HL-60 (cell line): ENCODE data around the gene CFHR3.

ENCODE experiments used
- DNase-seq, 2 experiments: peaks; one replicate each; pipeline ENCODE4 v3.0.0-alpha.2; 2010 to 2020; ENCODE audit warnings: low read depth in 1 of 2, low spot score in 1 of 2
- H3K27ac ChIP-seq: fragments of 250-450 bp; sonication (Bioruptor Pico); replicated peaks from 2 replicates; pipeline ENCODE4 v1.5.1; 2020; ENCODE audit warnings: mild to moderate bottlenecking, moderate library complexity
- H3K27me3 ChIP-seq: fragments of 250-450 bp; sonication (Bioruptor Pico); 2 replicates; pipeline ENCODE4 v1.5.1; 2021; ENCODE audit warnings: mild to moderate bottlenecking, moderate library complexity; ENCODE audit not compliant: insufficient read depth, poor library complexity, severe bottlenecking
- H3K4me3 ChIP-seq: replicated peaks from 2 replicates; pipeline ENCODE4 v1.5.1; 2011; ENCODE audit warnings: mild to moderate bottlenecking, control low read depth, low read length; ENCODE audit not compliant: insufficient read depth
- CTCF ChIP-seq: IDR thresholded peaks from one replicate; pipeline ENCODE4 v1.5.1; 2011; ENCODE audit warnings: low read length, control low read depth, inconsistent platforms; ENCODE audit not compliant: insufficient read depth
- GABPA ChIP-seq: IDR thresholded peaks from 2 replicates; pipeline ENCODE4 v1.6.1; 2012; ENCODE audit warnings: low read depth
- POLR2AphosphoS5 ChIP-seq: IDR thresholded peaks from 2 replicates; pipeline ENCODE4 v1.6.1; 2012; ENCODE audit warnings: low read depth
- REST ChIP-seq: IDR thresholded peaks from 2 replicates; pipeline ENCODE4 v1.6.1; 2012; ENCODE audit warnings: low read depth; ENCODE audit not compliant: insufficient replicate concordance
- SPI1 ChIP-seq: IDR thresholded peaks from 2 replicates; pipeline ENCODE4 v1.6.1; 2012; ENCODE audit warnings: low read depth, mild to moderate bottlenecking, borderline replicate concordance
- long read RNA-seq: library from polyadenylated mRNA; unstranded; transcript quantifications from one replicate; pipeline ENCODE4 v2.0.0, GENCODE V29; 2020

The CFHR3 gene
- long read RNA-seq: 0 reads

- no peak for DNase-seq
- no peaks in the 10 kb centered on the region for H3K27me3 ChIP-seq
- no peak within 1 kb of the TSS for H3K4me3 ChIP-seq
- TF ChIP-seq REST: no peak
- TF ChIP-seq SPI1: no peak
- no peak for TF ChIP-seq CTCF
- TF ChIP-seq GABPA: no peak
- TF ChIP-seq POLR2AphosphoS5: no peak
- H3K27ac ChIP-seq: no peak within 1 kb of the TSS
Measured at GRCh38 chr1:196774603-196775002, at the start of gene CFHR3. Gene CFHR3, plus strand, starts transcription at chr1:196774840. Its CDS starts 47 bp downstream, at chr1:196774887.

GRCh38 chr1:196732526-196732925 is 42.1 kb upstream of the CFHR3 start:
- Histone ChIP-seq H3K27ac (no peak overlapping the region), H3K27me3 (no peaks in the 10 kb centered on the region), H3K4me3 (no peak overlapping the region)
- no peak for TF ChIP-seq GABPA
- TF ChIP-seq REST: no peak
- no peak for TF ChIP-seq SPI1
- no peak for TF ChIP-seq CTCF
- DNase-seq: no peak

GRCh38 chr1:196733091-196733970 is 41.3 kb upstream of the CFHR3 start:
- TF ChIP-seq REST: no peak
- TF ChIP-seq CTCF: no peak
- no peak for TF ChIP-seq GABPA
- TF ChIP-seq SPI1: no peak
- no peak for TF ChIP-seq POLR2AphosphoS5

More at GRCh38 chr1:196733091-196733970, 41.3 kb upstream of the CFHR3 start:
- Histone ChIP-seq H3K27me3 (no peaks in the 10 kb centered on the region), H3K27ac (no peak overlapping the region), H3K4me3 (no peak overlapping the region)
- no peak for DNase-seq
